A549 (cell line): ENCODE data around the gene PLCB1. TPM values are rescaled to one million over a fixed set of nuclear protein-coding genes. Genes with fewer than 3 reads are reported as not detected.

ENCODE experiments used
- ATAC-seq, 2 experiments: fragments of 200-7000 bp in 1 of 2; fragments of >200 bp in 1 of 2; cut with Nextera tagmentation in 1 of 2; cut with Tn5 transposase in 1 of 2; 3 replicates each; pipeline versions ENCODE4 v1.8.0 to v1.9.1; 2018 to 2020; ENCODE audit warnings: mild to moderate bottlenecking in 1 of 2, moderate library complexity in 1 of 2
- CTCF ChIA-PET: fragments of 300-600 bp; sonication (Branson Sonifier 250); formaldehyde crosslinking; extraction: SDS; loops from one replicate; lab custom pipeline; 2021; ENCODE audit warnings: antibody characterized with exemption, inconsistent platforms; lab: Yijun Ruan, JAX
- POLR2A ChIA-PET: fragments of 350-600 bp; formaldehyde crosslinking; extraction: SDS; loops from one replicate; lab custom pipeline; 2021; ENCODE audit warnings: antibody characterized with exemption, inconsistent platforms; lab: Yijun Ruan, JAX
- DNase-seq, 2 experiments: peaks; one replicate each; pipeline versions ENCODE4 v3.0.0 to v3.0.0-alpha.2; 2011 to 2016; ENCODE audit warnings: low read depth in 1 of 2, low spot score in 1 of 2
- FAIRE-seq: peaks from 2 replicates; lab custom pipeline; 2011; peaks lifted over from hg19 to GRCh38; lab: Jason Lieb, UNC
- H3K27ac ChIP-seq, 2 experiments: fragments of >200 bp; sonication (Bioruptor Twin); formaldehyde crosslinking; 3 replicates each; pipeline ENCODE4 v1.5.1; 2016 to 2017
- H3K4me1 ChIP-seq: fragments of >200 bp; sonication (Bioruptor Twin); formaldehyde crosslinking; 3 replicates; pipeline ENCODE4 v1.6.1; 2016
- H3K4me2 ChIP-seq: fragments of >200 bp; sonication (Bioruptor Twin); formaldehyde crosslinking; 3 replicates; pipeline ENCODE4 v1.6.1; 2016
- H3K4me3 ChIP-seq: fragments of >200 bp; sonication (Bioruptor Twin); formaldehyde crosslinking; 3 replicates; pipeline ENCODE4 v1.5.1; 2016
- H3K9me3 ChIP-seq: fragments of >200 bp; sonication (Bioruptor Twin); formaldehyde crosslinking; 3 replicates; pipeline ENCODE4 v1.6.1; 2016
- CHD2 ChIP-seq: fragments of 150-350 bp; IDR thresholded peaks from 2 replicates; pipeline ENCODE4 v1.6.1; 2014; ENCODE audit warnings: low read length; ENCODE audit not compliant: partially characterized antibody
- EHMT2 ChIP-seq: fragments of 200-600 bp; sonication (generic); IDR thresholded peaks from 2 replicates; pipeline ENCODE4 v1.6.1; 2016; ENCODE audit warnings: antibody characterized with exemption, low read depth, mild to moderate bottlenecking, moderate library complexity
- EP300 ChIP-seq, 2 experiments: fragments of >200 bp; sonication (Bioruptor Twin); formaldehyde crosslinking; IDR thresholded peaks; 2 replicates in 1 of 2; 3 replicates in 1 of 2; pipeline ENCODE4 v1.6.1; 2016 to 2017
- FOSL2 ChIP-seq, 2 experiments: fragments of 450-650 bp in 1 of 2; fragments of >200 bp in 1 of 2; sonication (Bioruptor Twin) in 1 of 2; formaldehyde crosslinking; IDR thresholded peaks; 2 replicates each; pipeline versions ENCODE4 v1.5.0 to v1.6.1; 2016 to 2020; ENCODE audit warnings: mild to moderate bottlenecking in 1 of 2, moderate library complexity in 1 of 2
- GATA3 ChIP-seq: IDR thresholded peaks from 2 replicates; pipeline ENCODE4 v1.6.1; 2012; ENCODE audit warnings: borderline replicate concordance
- HDAC2 ChIP-seq: fragments of 200-600 bp; sonication (generic); IDR thresholded peaks from 2 replicates; pipeline ENCODE4 v1.6.1; 2016
- HOXB13 ChIP-seq: fragments of 250-450 bp; sonication (Bioruptor Pico); IDR thresholded peaks from 2 replicates; pipeline ENCODE4 v1.5.0; 2020; ENCODE audit warnings: low read depth, mild to moderate bottlenecking, moderate library complexity
- HOXB5 ChIP-seq: fragments of 250-450 bp; sonication (Bioruptor Pico); IDR thresholded peaks from 2 replicates; pipeline ENCODE4 v1.5.0; 2020; ENCODE audit warnings: mild to moderate bottlenecking, moderate library complexity
- JUN ChIP-seq, 2 experiments: fragments of >200 bp; sonication (Bioruptor Twin); formaldehyde crosslinking; IDR thresholded peaks; 2 replicates in 1 of 2; 3 replicates in 1 of 2; pipeline ENCODE4 v1.6.1; 2016 to 2017
- MAFK ChIP-seq: fragments of 450-650 bp; IDR thresholded peaks from 2 replicates; pipeline ENCODE4 v1.6.1; 2014; ENCODE audit not compliant: partially characterized antibody
- MYC ChIP-seq: IDR thresholded peaks from 2 replicates; pipeline ENCODE4 v1.6.1; 2012; ENCODE audit warnings: mild to moderate bottlenecking, inconsistent platforms, low read length, improper control_type of control experiment, borderline replicate concordance
- NFE2L2 ChIP-seq: fragments of 150-350 bp; conservative IDR thresholded peaks from 2 replicates; pipeline ENCODE4 v1.6.1; 2014; ENCODE audit warnings: low read length
- NPAS2 ChIP-seq: fragments of 250-450 bp; sonication (Bioruptor Pico); IDR thresholded peaks from 2 replicates; pipeline ENCODE4 v1.8.0; 2022; ENCODE audit warnings: mild to moderate bottlenecking, moderate library complexity, borderline replicate concordance
- PHF8 ChIP-seq: fragments of 200-600 bp; sonication (generic); IDR thresholded peaks from 2 replicates; pipeline ENCODE4 v1.6.1; 2016; ENCODE audit warnings: low read depth, mild to moderate bottlenecking, antibody characterized with exemption, moderate library complexity, borderline replicate concordance
- POLR2A ChIP-seq: IDR thresholded peaks from 2 replicates; pipeline ENCODE4 v1.6.1; 2012; ENCODE audit warnings: mild to moderate bottlenecking, low read length
- RAD21 ChIP-seq, 2 experiments: fragments of >200 bp in 1 of 2; sonication (Bioruptor Twin) in 1 of 2; formaldehyde crosslinking in 1 of 2; IDR thresholded peaks in 1 of 2; conservative IDR thresholded peaks in 1 of 2; 2 replicates in 1 of 2; 3 replicates in 1 of 2; pipeline ENCODE4 v1.6.1; 2012 to 2018; ENCODE audit warnings: inconsistent platforms in 1 of 2
- SMC3 ChIP-seq: fragments of >200 bp; sonication (Bioruptor Twin); formaldehyde crosslinking; IDR thresholded peaks from 3 replicates; pipeline ENCODE4 v1.6.1; 2018; ENCODE audit warnings: inconsistent platforms
- TFCP2L1 ChIP-seq: fragments of 250-450 bp; sonication (Bioruptor Pico); IDR thresholded peaks from 2 replicates; pipeline ENCODE4 v1.5.0; 2021; ENCODE audit warnings: mild to moderate bottlenecking
- ZC3H11A ChIP-seq: fragments of 450-650 bp; IDR thresholded peaks from 2 replicates; pipeline ENCODE4 v1.6.1; 2014; ENCODE audit warnings: antibody characterized with exemption, mild to moderate bottlenecking
- ZSCAN20 ChIP-seq: fragments of 250-450 bp; sonication (Bioruptor Pico); IDR thresholded peaks from 2 replicates; pipeline ENCODE4 v1.8.0; 2022; ENCODE audit warnings: mild to moderate bottlenecking, moderate library complexity
- WGBS: methylation state at CpG from one replicate; pipeline ENCODE4 v1.1.6; 2017; ENCODE audit errors: missing lambda C conversion rate; 5-methylcytosine and 5-hydroxymethylcytosine counted together
- polyA plus RNA-seq, 4 experiments: library from polyadenylated mRNA; depleted of rRNA in 3 of 4; stranded (reverse); fragments of >200 nt; fragmentation: RNase III in 1 of 4; extraction: RNeasy Plus Mini Kit Qiagen cat#74134 plus additional on column Dnase treatment in 1 of 4; gene quantifications; 2 replicates in 3 of 4; 3 replicates in 1 of 4; pipeline ENCODE4 v1.2.3, GENCODE V29; 2011 to 2017
- TF ChIP-seq, protein P1 (sequence below): fragments of 450-650 bp; IDR thresholded peaks from 2 replicates; pipeline ENCODE4 v1.6.1; 2014; ENCODE audit warnings: antibody characterized with exemption
- TF ChIP-seq, protein P2 (sequence below): fragments of >200 bp; sonication (Bioruptor Twin); formaldehyde crosslinking; IDR thresholded peaks from 3 replicates; pipeline ENCODE4 v1.5.1; 2016
- TF ChIP-seq, protein P3 (sequence below): IDR thresholded peaks from 2 replicates; pipeline ENCODE4 v1.6.1; 2012
- TF ChIP-seq, protein P4 (sequence below): fragments of 150-350 bp; IDR thresholded peaks from 2 replicates; pipeline ENCODE4 v1.6.1; 2014; ENCODE audit warnings: low read depth, mild to moderate bottlenecking, low read length
- TF ChIP-seq, protein P5 (sequence below): fragments of 200-600 bp; sonication (generic); IDR thresholded peaks from 2 replicates; pipeline ENCODE4 v1.6.1; 2016; ENCODE audit warnings: antibody characterized with exemption, mild to moderate bottlenecking, moderate library complexity

The PLCB1 gene
- polyA plus RNA-seq, 2 of the 4 experiments (the other 2 are of a cell fraction): 0.97 to 6.3 TPM

DNA sequence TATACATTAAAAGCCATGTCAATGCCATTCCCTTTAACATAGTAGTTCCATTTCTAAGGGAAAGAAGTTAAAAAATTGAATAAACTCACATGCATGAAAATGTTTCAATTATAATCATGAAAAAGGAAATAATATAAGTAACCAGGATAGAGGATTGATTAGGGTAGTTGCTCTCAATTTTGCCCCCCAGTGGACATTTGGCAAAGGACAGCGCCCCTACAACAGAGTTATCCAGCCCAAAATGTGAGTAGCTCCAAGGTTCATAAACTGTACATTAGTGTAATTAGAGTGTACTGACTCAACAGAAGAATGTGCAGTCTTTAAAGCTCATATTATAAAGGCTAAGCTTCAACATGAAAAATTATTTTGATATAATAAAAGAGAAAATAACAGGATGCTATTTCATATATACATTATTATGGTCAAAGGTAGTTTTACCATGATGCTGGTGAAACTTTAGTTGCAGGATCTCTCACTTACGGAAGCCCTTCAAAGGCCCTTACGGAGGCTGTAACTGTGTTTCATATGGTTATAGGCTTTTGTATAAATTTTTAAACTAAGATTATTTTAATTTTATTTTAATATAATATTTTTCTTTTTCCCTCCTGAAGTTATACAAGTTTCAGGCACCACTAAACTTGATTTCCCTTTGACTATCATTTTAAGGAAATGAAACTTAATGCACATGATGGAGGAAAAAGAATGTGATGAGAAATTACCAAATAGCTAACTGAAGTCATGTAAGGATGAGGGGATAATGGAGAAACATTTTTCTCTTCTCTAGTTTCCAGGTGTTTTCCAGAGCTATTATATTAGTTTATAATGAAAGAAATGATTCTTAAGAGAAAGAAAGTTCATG, 403.6 kb downstream of the PLCB1 start:
- POLR2A ChIA-PET: no interaction called here
- peak in 1 of 2 experiments; percentile 64; a peak in 2 of 6 replicates for ATAC-seq
- no peak overlapping the region for H3K4me2 ChIP-seq
- H3K4me3 ChIP-seq: no peak overlapping the region
- no peaks in the 10 kb centered on the region for H3K9me3 ChIP-seq
- DNase-seq: peak in 1 of 2 experiments; percentile 33
- no peak for FAIRE-seq
- no peak overlapping the region for H3K27ac ChIP-seq
- WGBS: 58% methylated on average over 3 of the region's 3 CpGs
- no peak for TF ChIP-seq CHD2
- TF ChIP-seq HOXB13 (CRISPR knock-in tag): no peak
- TF ChIP-seq HDAC2: no peak
- TF ChIP-seq HOXB5 (CRISPR knock-in tag): no peak
- no peak for TF ChIP-seq GATA3
- no peak for TF ChIP-seq EHMT2
- no peak for TF ChIP-seq ZC3H11A
- TF ChIP-seq FOSL2 (IDR thresholded peaks at IDR 0.05): no peak
- no peak for TF ChIP-seq FOSL2 (CRISPR knock-in tag; IDR thresholded peaks at IDR 0.05)
- no peak for TF ChIP-seq NFE2L2
- TF ChIP-seq, protein P1, sequence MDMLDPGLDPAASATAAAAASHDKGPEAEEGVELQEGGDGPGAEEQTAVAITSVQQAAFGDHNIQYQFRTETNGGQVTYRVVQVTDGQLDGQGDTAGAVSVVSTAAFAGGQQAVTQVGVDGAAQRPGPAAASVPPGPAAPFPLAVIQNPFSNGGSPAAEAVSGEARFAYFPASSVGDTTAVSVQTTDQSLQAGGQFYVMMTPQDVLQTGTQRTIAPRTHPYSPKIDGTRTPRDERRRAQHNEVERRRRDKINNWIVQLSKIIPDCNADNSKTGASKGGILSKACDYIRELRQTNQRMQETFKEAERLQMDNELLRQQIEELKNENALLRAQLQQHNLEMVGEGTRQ: no peak
- TF ChIP-seq ZSCAN20 (CRISPR knock-in tag): no peak
- TF ChIP-seq, protein P2, sequence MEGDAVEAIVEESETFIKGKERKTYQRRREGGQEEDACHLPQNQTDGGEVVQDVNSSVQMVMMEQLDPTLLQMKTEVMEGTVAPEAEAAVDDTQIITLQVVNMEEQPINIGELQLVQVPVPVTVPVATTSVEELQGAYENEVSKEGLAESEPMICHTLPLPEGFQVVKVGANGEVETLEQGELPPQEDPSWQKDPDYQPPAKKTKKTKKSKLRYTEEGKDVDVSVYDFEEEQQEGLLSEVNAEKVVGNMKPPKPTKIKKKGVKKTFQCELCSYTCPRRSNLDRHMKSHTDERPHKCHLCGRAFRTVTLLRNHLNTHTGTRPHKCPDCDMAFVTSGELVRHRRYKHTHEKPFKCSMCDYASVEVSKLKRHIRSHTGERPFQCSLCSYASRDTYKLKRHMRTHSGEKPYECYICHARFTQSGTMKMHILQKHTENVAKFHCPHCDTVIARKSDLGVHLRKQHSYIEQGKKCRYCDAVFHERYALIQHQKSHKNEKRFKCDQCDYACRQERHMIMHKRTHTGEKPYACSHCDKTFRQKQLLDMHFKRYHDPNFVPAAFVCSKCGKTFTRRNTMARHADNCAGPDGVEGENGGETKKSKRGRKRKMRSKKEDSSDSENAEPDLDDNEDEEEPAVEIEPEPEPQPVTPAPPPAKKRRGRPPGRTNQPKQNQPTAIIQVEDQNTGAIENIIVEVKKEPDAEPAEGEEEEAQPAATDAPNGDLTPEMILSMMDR: peak; percentile 45
- TF ChIP-seq, protein P3, sequence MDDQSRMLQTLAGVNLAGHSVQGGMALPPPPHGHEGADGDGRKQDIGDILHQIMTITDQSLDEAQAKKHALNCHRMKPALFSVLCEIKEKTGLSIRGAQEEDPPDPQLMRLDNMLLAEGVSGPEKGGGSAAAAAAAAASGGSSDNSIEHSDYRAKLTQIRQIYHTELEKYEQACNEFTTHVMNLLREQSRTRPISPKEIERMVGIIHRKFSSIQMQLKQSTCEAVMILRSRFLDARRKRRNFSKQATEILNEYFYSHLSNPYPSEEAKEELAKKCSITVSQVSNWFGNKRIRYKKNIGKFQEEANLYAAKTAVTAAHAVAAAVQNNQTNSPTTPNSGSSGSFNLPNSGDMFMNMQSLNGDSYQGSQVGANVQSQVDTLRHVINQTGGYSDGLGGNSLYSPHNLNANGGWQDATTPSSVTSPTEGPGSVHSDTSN: no peak
- TF ChIP-seq MYC: no peak
- TF ChIP-seq MAFK: no peak
- no peak for TF ChIP-seq TFCP2L1 (CRISPR knock-in tag)
- TF ChIP-seq, protein P4, sequence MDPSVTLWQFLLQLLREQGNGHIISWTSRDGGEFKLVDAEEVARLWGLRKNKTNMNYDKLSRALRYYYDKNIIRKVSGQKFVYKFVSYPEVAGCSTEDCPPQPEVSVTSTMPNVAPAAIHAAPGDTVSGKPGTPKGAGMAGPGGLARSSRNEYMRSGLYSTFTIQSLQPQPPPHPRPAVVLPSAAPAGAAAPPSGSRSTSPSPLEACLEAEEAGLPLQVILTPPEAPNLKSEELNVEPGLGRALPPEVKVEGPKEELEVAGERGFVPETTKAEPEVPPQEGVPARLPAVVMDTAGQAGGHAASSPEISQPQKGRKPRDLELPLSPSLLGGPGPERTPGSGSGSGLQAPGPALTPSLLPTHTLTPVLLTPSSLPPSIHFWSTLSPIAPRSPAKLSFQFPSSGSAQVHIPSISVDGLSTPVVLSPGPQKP: no peak
- TF ChIP-seq RAD21 (conservative IDR thresholded peaks at IDR 0.05 in 1 of 2, IDR thresholded peaks at IDR 0.05 in 1 of 2): 0 out of 5 replicates have a peak, but pooled peaks of 1 of the 2 experiments have one; percentile 37
- no peak for TF ChIP-seq NPAS2 (CRISPR knock-in tag)
- TF ChIP-seq POLR2A: no peak
- no peak for TF ChIP-seq EP300 (IDR thresholded peaks at IDR 0.05)
- TF ChIP-seq, protein P5, sequence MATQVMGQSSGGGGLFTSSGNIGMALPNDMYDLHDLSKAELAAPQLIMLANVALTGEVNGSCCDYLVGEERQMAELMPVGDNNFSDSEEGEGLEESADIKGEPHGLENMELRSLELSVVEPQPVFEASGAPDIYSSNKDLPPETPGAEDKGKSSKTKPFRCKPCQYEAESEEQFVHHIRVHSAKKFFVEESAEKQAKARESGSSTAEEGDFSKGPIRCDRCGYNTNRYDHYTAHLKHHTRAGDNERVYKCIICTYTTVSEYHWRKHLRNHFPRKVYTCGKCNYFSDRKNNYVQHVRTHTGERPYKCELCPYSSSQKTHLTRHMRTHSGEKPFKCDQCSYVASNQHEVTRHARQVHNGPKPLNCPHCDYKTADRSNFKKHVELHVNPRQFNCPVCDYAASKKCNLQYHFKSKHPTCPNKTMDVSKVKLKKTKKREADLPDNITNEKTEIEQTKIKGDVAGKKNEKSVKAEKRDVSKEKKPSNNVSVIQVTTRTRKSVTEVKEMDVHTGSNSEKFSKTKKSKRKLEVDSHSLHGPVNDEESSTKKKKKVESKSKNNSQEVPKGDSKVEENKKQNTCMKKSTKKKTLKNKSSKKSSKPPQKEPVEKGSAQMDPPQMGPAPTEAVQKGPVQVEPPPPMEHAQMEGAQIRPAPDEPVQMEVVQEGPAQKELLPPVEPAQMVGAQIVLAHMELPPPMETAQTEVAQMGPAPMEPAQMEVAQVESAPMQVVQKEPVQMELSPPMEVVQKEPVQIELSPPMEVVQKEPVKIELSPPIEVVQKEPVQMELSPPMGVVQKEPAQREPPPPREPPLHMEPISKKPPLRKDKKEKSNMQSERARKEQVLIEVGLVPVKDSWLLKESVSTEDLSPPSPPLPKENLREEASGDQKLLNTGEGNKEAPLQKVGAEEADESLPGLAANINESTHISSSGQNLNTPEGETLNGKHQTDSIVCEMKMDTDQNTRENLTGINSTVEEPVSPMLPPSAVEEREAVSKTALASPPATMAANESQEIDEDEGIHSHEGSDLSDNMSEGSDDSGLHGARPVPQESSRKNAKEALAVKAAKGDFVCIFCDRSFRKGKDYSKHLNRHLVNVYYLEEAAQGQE: no peak
- no peak for TF ChIP-seq JUN (IDR thresholded peaks at IDR 0.05)
- TF ChIP-seq SMC3: peak; percentile 35; the same call in 2 of the 3 replicates
- no peak for TF ChIP-seq PHF8
- TF ChIP-seq, all 56 proteins: peak for 3
- no peaks in the 10 kb centered on the region for H3K4me1 ChIP-seq
- CTCF ChIA-PET: interaction anchor here (0.8 to 1.0 kb wide), 3 partner anchors 21 to 187 kb away, joined by 3 read pairs; no protein-coding TSS in a partner anchor
